ENCODE results near the gene RAD51B.

DNA sequence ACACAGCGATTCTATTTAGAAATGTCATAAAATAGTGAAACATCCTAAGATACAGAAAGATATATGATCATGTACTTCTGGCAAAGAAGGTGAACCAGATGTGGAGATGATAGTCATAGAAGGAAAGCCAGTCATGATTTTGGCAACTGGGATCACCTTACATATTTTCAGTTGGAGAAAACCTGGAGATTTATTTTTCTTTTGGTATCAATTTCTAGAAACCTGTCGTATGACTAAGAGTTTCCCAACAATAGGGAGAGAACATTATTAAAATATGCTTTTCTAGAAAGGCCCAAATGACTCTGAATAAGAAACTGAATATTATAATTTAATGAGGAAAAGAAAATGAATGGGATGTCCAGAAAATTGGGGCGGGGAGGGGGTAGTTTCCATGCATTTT, 576.9 kb downstream of the RAD51B start:
- no peak for TF ChIP-seq EZH2 (IDR thresholded peaks at IDR 0.05)
- no peak for TF ChIP-seq POLR2AphosphoS5 (IDR thresholded peaks at IDR 0.05; ENCODE audit: borderline replicate concordance, low read depth, low read length)
